ENCODE measurements around the gene TMEM132D. TPM values are rescaled to one million over a fixed set of nuclear protein-coding genes. Genes with fewer than 3 reads are reported as not detected.

The TMEM132D gene
- total and polyA plus RNA-seq, 8 donors, result 0.19 to 2.8 (median 0.46) TPM

DNA sequence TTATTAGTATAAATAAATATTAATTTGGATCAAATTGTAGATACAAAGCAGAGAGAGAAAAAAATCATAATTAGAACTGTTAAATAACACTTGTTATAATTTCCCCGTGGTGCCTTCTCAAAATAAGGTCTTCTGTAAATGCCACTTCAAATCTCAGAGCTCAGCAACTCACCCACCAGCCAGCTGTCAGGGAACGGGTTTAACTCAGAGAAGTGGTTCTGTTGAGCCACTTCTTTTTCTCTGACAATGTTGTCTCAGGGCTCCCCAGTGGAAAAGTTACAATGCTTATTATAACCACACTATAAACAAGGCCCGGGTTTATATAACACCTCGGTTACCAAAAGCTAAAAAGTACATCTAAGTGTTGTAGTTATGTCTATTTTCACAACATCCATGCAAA, 598.0 kb downstream of the TMEM132D start:
- no peak for FAIRE-seq
- TF ChIP-seq, protein P1, sequence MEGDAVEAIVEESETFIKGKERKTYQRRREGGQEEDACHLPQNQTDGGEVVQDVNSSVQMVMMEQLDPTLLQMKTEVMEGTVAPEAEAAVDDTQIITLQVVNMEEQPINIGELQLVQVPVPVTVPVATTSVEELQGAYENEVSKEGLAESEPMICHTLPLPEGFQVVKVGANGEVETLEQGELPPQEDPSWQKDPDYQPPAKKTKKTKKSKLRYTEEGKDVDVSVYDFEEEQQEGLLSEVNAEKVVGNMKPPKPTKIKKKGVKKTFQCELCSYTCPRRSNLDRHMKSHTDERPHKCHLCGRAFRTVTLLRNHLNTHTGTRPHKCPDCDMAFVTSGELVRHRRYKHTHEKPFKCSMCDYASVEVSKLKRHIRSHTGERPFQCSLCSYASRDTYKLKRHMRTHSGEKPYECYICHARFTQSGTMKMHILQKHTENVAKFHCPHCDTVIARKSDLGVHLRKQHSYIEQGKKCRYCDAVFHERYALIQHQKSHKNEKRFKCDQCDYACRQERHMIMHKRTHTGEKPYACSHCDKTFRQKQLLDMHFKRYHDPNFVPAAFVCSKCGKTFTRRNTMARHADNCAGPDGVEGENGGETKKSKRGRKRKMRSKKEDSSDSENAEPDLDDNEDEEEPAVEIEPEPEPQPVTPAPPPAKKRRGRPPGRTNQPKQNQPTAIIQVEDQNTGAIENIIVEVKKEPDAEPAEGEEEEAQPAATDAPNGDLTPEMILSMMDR (IDR thresholded peaks at IDR 0.05), result no peak

DNA sequence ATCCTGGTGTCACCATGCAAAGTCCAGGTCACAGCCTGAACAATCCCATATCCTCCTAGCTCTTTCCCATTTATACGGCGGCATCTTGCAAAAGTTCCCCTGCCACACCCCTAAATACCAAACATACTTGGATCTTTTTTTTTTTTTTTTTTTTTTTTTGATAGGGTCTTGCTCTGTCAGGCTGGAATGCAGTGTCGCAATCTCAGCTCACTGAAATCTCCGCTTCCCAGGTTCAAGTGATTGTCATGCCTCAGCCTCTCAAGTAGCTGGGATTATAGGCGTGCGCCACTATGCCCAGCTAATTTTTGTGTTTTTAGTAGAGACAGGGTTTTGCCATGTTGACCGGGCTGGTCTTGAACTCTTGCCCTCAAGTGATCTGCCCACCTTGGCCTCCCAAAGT, 599.3 kb downstream of the TMEM132D start:
- 76 to 80% methylated on average over 7 of the region's 7 CpGs for WGBS, 2 donors
- intact Hi-C loops (cut with DNase I), result no loop called here
- FAIRE-seq, result no peak
- Histone ChIP-seq H3K27ac (no peak overlapping the region), H3K4me3 (no peak overlapping the region), H3K9me3 (no peaks in the 10 kb centered on the region), H3K27me3 (no peaks in the 10 kb centered on the region), H3K4me1 (no peaks in the 10 kb centered on the region), H3K36me3 (no peaks in the 10 kb centered on the region)
- no peak for ATAC-seq
- no peak for DNase-seq
- TF ChIP-seq, protein P1 (IDR thresholded peaks at IDR 0.05), result no peak

More for the DNA sequence above, 598.0 kb downstream of the TMEM132D start:
- H3K36me3 ChIP-seq, result no peaks in the 10 kb centered on the region
- H3K4me1 ChIP-seq, result no peaks in the 10 kb centered on the region
- no peak overlapping the region for H3K27ac ChIP-seq
- H3K4me3 ChIP-seq, result no peak overlapping the region
- 54 to 71% methylated on average over 4 of the region's 4 CpGs for WGBS, 2 donors
- no peaks in the 10 kb centered on the region for H3K9me3 ChIP-seq
- no peak for ATAC-seq
- no peaks in the 10 kb centered on the region for H3K27me3 ChIP-seq
- DNase-seq, result no peak
- intact Hi-C loops (cut with DNase I), result no loop called here

DNA sequence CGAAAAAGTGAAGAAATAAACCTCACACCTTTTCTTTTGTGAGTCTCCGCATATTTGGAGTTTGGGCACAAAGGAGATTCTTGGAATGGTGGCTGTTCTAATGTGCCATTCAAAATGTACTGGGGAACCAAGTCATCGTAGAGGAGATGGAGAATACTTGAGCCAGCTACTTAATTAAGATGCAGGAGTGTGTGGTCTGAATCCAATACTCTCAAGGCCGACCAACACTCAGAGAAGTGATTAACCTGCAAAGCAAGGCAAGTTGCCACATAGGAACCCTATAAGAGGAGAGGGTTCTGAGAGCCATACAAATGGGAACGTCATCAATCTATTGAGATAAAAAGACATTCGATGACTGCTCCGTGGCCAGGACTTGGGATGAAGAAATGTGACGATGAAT, 603.8 kb downstream of the TMEM132D start:
- intact Hi-C loops (cut with DNase I), result no loop called here
- Histone ChIP-seq H3K36me3 (no peaks in the 10 kb centered on the region), H3K4me1 (no peaks in the 10 kb centered on the region), H3K27ac (no peak overlapping the region), H3K9me3 (no peaks in the 10 kb centered on the region), H3K27me3 (no peaks in the 10 kb centered on the region), H3K4me3 (no peak overlapping the region)
- ATAC-seq (no peak), FAIRE-seq (no peak), DNase-seq (no peak)
- WGBS, 2 donors, result 60 to 70% methylated on average over 8 of the region's 8 CpGs
- TF ChIP-seq, protein P1 (IDR thresholded peaks at IDR 0.05), result no peak

DNA sequence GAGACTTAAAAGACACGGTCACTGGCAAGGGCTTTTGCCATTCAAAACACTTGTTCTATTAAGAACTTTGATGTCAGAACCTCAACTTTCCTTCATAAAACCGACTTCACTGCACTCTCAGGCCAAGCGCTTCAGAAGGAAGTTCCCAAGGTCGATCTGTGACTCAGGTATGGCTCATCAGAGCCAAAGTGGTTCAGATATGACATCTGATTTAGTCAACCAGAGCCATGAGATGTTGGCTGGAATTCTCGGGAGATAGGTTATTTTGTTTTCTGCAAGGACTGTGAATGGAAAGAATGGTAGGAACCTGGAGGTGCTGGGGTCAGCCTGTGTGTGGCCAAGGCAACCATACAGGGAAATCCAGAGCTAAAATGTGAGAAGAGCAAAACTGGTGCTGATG, 604.9 kb downstream of the TMEM132D start:
- Histone ChIP-seq H3K27ac (no peak overlapping the region), H3K4me1 (no peaks in the 10 kb centered on the region), H3K4me3 (no peak overlapping the region), H3K36me3 (no peaks in the 10 kb centered on the region), H3K9me3 (no peaks in the 10 kb centered on the region), H3K27me3 (no peaks in the 10 kb centered on the region)
- TF ChIP-seq, protein P1 (IDR thresholded peaks at IDR 0.05), result no peak
- intact Hi-C loops (cut with DNase I), result no loop called here
- WGBS, 2 donors, result 57 to 77% methylated on average over 5 of the region's 5 CpGs
- DNase-seq (no peak), FAIRE-seq (no peak), ATAC-seq (no peak)

DNA sequence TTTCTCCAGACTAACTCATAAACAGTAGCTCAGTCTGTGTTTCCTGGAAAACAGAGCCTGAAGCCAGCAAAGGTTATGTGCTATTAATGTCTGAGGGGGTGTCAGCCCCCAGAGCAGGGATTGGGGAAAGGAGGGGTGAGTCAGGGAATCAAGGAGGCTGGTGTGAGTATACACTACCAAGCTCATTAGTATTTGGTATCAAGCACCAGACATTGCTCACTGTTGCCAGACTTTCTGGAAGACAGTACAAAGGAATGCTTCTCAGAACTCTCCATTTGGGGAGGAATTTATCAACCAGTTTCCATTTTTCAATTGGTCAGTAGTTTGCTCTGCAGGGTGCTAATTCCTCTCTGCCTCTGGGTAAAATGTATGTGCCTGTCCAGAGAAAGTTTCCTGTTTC, 607.2 kb downstream of the TMEM132D start:
- ATAC-seq, result no peak
- no peak for FAIRE-seq
- Histone ChIP-seq H3K4me1 (no peaks in the 10 kb centered on the region), H3K36me3 (no peaks in the 10 kb centered on the region), H3K9me3 (no peaks in the 10 kb centered on the region), H3K27ac (no peak overlapping the region), H3K27me3 (no peaks in the 10 kb centered on the region), H3K4me3 (no peak overlapping the region)
- no peak for DNase-seq
- intact Hi-C loops (cut with DNase I), result no loop called here
- TF ChIP-seq, protein P1 (IDR thresholded peaks at IDR 0.05), result no peak
